Esophagus muscularis mucosa (tissue), 3 donors: Measurements from ENCODE around the gene FANCB.

ENCODE experiments used
- CTCF ChIP-seq, 3 experiments: fragments of 200-600 bp in 2 of 3; fragments of 450-650 bp in 1 of 3; sonication (generic) in 2 of 3; IDR thresholded peaks; one replicate each; pipeline ENCODE4 v1.5.1; 2017 to 2019; ENCODE audit warnings: antibody characterized with exemption in 3 of 3, mild to moderate bottlenecking in 2 of 3, moderate library complexity in 1 of 3
- POLR2A ChIP-seq: fragments of 450-650 bp; IDR thresholded peaks from one replicate; pipeline ENCODE4 v1.6.1; 2017; ENCODE audit warnings: antibody characterized with exemption, moderate library complexity, mild to moderate bottlenecking, low read depth
- POLR2AphosphoS5 ChIP-seq, 2 donors: sonication (generic); formaldehyde crosslinking; IDR thresholded peaks; one replicate each; pipeline ENCODE4 v1.6.1; 2017; ENCODE audit warnings: antibody characterized with exemption in 2 of 2

- TF ChIP-seq CTCF (IDR thresholded peaks at IDR 0.05) (no peak), POLR2A (no peak), POLR2AphosphoS5 (IDR thresholded peaks at IDR 0.05) (no peak)
Observed at GRCh38 chrX:14843666-14844065, 29.2 kb downstream of the FANCB start.
